ENCODE measurements around the gene ARHGAP33. TPM values are rescaled to one million over a fixed set of nuclear protein-coding genes. Genes with fewer than 3 reads are reported as not detected.

The ARHGAP33 gene
- total and polyA plus RNA-seq, 8 donors, result 11.4 to 35.6 (median 27.5) TPM

- intact Hi-C loops (cut with DNase I), result no loop called here
- Histone ChIP-seq H3K27me3 (no peaks in the 10 kb centered on the region), H3K36me3 (peaks cover 0 to 38% of the 10 kb centered on the region in 2 donors), H3K4me3 (peak overlapping the region; percentile 63 to 67), H3K9me3 (no peaks in the 10 kb centered on the region), H3K4me1 (peaks cover 7 to 55% of the 10 kb centered on the region in 2 donors), H3K27ac (peak overlapping the region; percentile 76 to 94)
- TF ChIP-seq CTCF (IDR thresholded peaks at IDR 0.05), result no peak
- ATAC-seq, result peak; percentile 86
- peak; percentile 96 to 99 (median 98) for DNase-seq
Observed at GRCh38 chr19:35740423-35741202, 34.8 kb upstream of the ARHGAP33 start.

- ATAC-seq (no peak), DNase-seq (no peak)
- H3K9me3 ChIP-seq, result no peaks in the 10 kb centered on the region
- peak overlapping the region; percentile 63 to 67 for H3K4me3 ChIP-seq
- no peak for TF ChIP-seq CTCF (IDR thresholded peaks at IDR 0.05)
- H3K27ac ChIP-seq, result peak overlapping the region; percentile 76 to 94
- intact Hi-C loops (cut with DNase I), result no loop called here
- peaks cover 0 to 33% of the 10 kb centered on the region in 2 donors for H3K36me3 ChIP-seq
- peaks cover 11 to 60% of the 10 kb centered on the region in 2 donors for H3K4me1 ChIP-seq
- no peaks in the 10 kb centered on the region for H3K27me3 ChIP-seq
Observed at GRCh38 chr19:35741203-35741515, 34.2 kb upstream of the ARHGAP33 start.

- ATAC-seq, result no peak
- peaks cover 0 to 22% of the 10 kb centered on the region in 2 donors for H3K36me3 ChIP-seq
- peak within 1 kb of the TSS; percentile 76 to 94 for H3K27ac ChIP-seq
- DNase-seq, result peak in 2 of 4 donors; percentile 73 to 82
- TF ChIP-seq CTCF (IDR thresholded peaks at IDR 0.05), result no peak
- intact Hi-C loops (cut with DNase I), result no loop called here
- no peaks in the 10 kb centered on the region for H3K27me3 ChIP-seq
- H3K4me3 ChIP-seq, result peak within 1 kb of the TSS in 1 of 2 donors; percentile 63
- no peaks in the 10 kb centered on the region for H3K9me3 ChIP-seq
- peaks cover 18 to 70% of the 10 kb centered on the region in 2 donors for H3K4me1 ChIP-seq
Observed at GRCh38 chr19:35742121-35742724, 33.1 kb upstream of the ARHGAP33 start, which contains the start of gene IGFLR1. TSS of gene IGFLR1 (minus strand) at chr19:35742452. CDS start at chr19:35741180, 1,272 bp downstream.

- Histone ChIP-seq H3K4me3 (peak overlapping the region in 1 of 2 donors; percentile 88), H3K27ac (peak overlapping the region in 1 of 2 donors; percentile 100), H3K9me3 (no peaks in the 10 kb centered on the region), H3K4me1 (peaks cover 18 to 78% of the 10 kb centered on the region in 2 donors), H3K27me3 (no peaks in the 10 kb centered on the region), H3K36me3 (peaks cover 0 to 6% of the 10 kb centered on the region in 2 donors)
- intact Hi-C loops (cut with DNase I), result no loop called here
- no peak for ATAC-seq
- no peak for DNase-seq
- TF ChIP-seq CTCF (IDR thresholded peaks at IDR 0.05), result no peak
Observed at GRCh38 chr19:35743640-35744429, 31.5 kb upstream of the ARHGAP33 start.
